Right renal pelvis (tissue), 4 donors: ENCODE data around the gene SELENOF. TPM values are rescaled to one million over a fixed set of nuclear protein-coding genes. Genes with fewer than 3 reads are reported as not detected.

Source experiments
- DNase-seq, 4 donors: peaks; one replicate each; pipeline ENCODE4 v3.0.0-alpha.2; 2013; ENCODE audit warnings: low read depth in 4 of 4, low spot score in 3 of 4, missing footprints in 1 of 4
- polyA plus RNA-seq, 4 donors: library from polyadenylated mRNA; unstranded; fragments of 120-200 nt; gene quantifications; one replicate each; pipeline ENCODE4 v1.2.1, GENCODE V29; 2013; ENCODE audit not compliant: insufficient read length in 4 of 4

SELENOF gene
- polyA plus RNA-seq: 100 to 1,000 TPM; 321 to 382 (median 350) TPM

- peak; percentile 99 to 100 (median 100) for DNase-seq
These were observed at the start of gene SELENOF for GRCh38 chr1:86913896-86914600. SELENOF (minus strand) TSS chr1:86914126; CDS start chr1:86914111, 15 bp downstream.

GRCh38 chr1:86960548-86960947 is 46.6 kb upstream of the SELENOF start:
- DNase-seq: no peak

- DNase-seq: no peak
These were observed 43.3 kb upstream of the SELENOF start for GRCh38 chr1:86957221-86957620.

GRCh38 chr1:86956221-86956620 is 42.3 kb upstream of the SELENOF start:
- no peak for DNase-seq

GRCh38 chr1:86955678-86956077 is 41.8 kb upstream of the SELENOF start:
- DNase-seq: no peak

GRCh38 chr1:86953167-86953566 is 39.2 kb upstream of the SELENOF start:
- DNase-seq: no peak

- no peak for DNase-seq
These were observed 37.5 kb upstream of the SELENOF start for GRCh38 chr1:86951430-86951829.

GRCh38 chr1:86950712-86951419 is 36.9 kb upstream of the SELENOF start:
- no peak for DNase-seq

- DNase-seq: no peak
These were observed 34.3 kb upstream of the SELENOF start for GRCh38 chr1:86948212-86948611.

GRCh38 chr1:86942743-86943142 is 28.8 kb upstream of the SELENOF start:
- DNase-seq: no peak

- DNase-seq: no peak
These were observed 28.1 kb upstream of the SELENOF start for GRCh38 chr1:86942042-86942441.

GRCh38 chr1:86940599-86940998 is 26.7 kb upstream of the SELENOF start:
- no peak for DNase-seq

GRCh38 chr1:86939406-86939805 is 25.5 kb upstream of the SELENOF start:
- DNase-seq: no peak

- no peak for DNase-seq
These were observed 24.9 kb upstream of the SELENOF start for GRCh38 chr1:86938855-86939254.

GRCh38 chr1:86938450-86938849 is 24.5 kb upstream of the SELENOF start:
- DNase-seq: no peak

GRCh38 chr1:86933562-86934377 is 19.8 kb upstream of the SELENOF start:
- DNase-seq: no peak

- DNase-seq: no peak
These were observed 19.1 kb upstream of the SELENOF start for GRCh38 chr1:86933051-86933450.

GRCh38 chr1:86928819-86929218 is 14.9 kb upstream of the SELENOF start:
- DNase-seq: no peak

GRCh38 chr1:86926883-86927282 is 13.0 kb upstream of the SELENOF start:
- DNase-seq: no peak

GRCh38 chr1:86925742-86926141 is 11.8 kb upstream of the SELENOF start:
- DNase-seq: no peak

GRCh38 chr1:86924324-86924960 is 10.5 kb upstream of the SELENOF start:
- DNase-seq: no peak
